PC-3 (cell line): Measurements from ENCODE around the gene TSHZ2. TPM values are rescaled to one million over a fixed set of nuclear protein-coding genes. Genes with fewer than 3 reads are reported as not detected.

Source experiments
- ATAC-seq: fragments of 200-7000 bp; cut with Tn5 transposase; 2 replicates; pipeline ENCODE4 v1.9.1; 2020; ENCODE audit warnings: mild to moderate bottlenecking, moderate library complexity
- BruUV-seq: library from RNA; stranded (reverse); fragments of 400-500 nt; replicated peaks from 2 replicates; lab custom pipeline; 2021; lab: Mats Ljungman, UMichigan
- CTCF ChIA-PET: fragments of 300-600 bp; sonication (Branson Sonifier 250); formaldehyde crosslinking; loops from one replicate; lab custom pipeline; 2022; ENCODE audit warnings: antibody characterized with exemption; lab: Charles Lee
- POLR2A ChIA-PET: fragments of 300-600 bp; sonication (Branson Sonifier 250); formaldehyde crosslinking; loops from one replicate; lab custom pipeline; 2022; ENCODE audit warnings: antibody characterized with exemption; ENCODE audit not compliant: unreplicated experiment; lab: Charles Lee
- DNase-seq: peaks from one replicate; pipeline ENCODE4 v3.0.0-alpha.2; 2015
- H2AFZ ChIP-seq: fragments of 300-600 bp; sonication (generic); 2 replicates; pipeline ENCODE4 v1.6.0; 2016; ENCODE audit warnings: antibody characterized with exemption, low read length
- H3F3A ChIP-seq: fragments of 300-600 bp; sonication (generic); one replicate; pipeline ENCODE4 v1.6.0; 2017; ENCODE audit warnings: antibody characterized with exemption, low read length, control low read depth, mild to moderate bottlenecking; ENCODE audit not compliant: unreplicated experiment
- H3K27ac ChIP-seq: fragments of 300-600 bp; sonication (generic); 2 replicates; pipeline ENCODE4 v1.5.1; 2016; ENCODE audit warnings: mild to moderate bottlenecking, low read length
- H3K27me3 ChIP-seq: fragments of 300-600 bp; sonication (generic); 2 replicates; pipeline ENCODE4 v1.6.1; 2016; ENCODE audit warnings: low read length, mixed read lengths
- H3K36me3 ChIP-seq: fragments of 300-600 bp; sonication (generic); 2 replicates; pipeline ENCODE4 v1.6.1; 2016; ENCODE audit warnings: low read depth, mixed run types, low read length, mixed read lengths
- H3K4me1 ChIP-seq: fragments of 300-600 bp; sonication (generic); 2 replicates; pipeline ENCODE4 v1.5.1; 2016; ENCODE audit warnings: low read length; ENCODE audit not compliant: insufficient read depth
- H3K4me2 ChIP-seq: fragments of 300-600 bp; sonication (generic); 2 replicates; pipeline ENCODE4 v1.6.0; 2016; ENCODE audit warnings: low read length
- H3K4me3 ChIP-seq: fragments of 300-600 bp; sonication (generic); 2 replicates; pipeline ENCODE4 v1.5.1; 2016; ENCODE audit warnings: mild to moderate bottlenecking, low read length, mixed read lengths
- H3K79me2 ChIP-seq: fragments of 300-600 bp; sonication (generic); 2 replicates; pipeline ENCODE4 v1.6.1; 2017; ENCODE audit warnings: low read length, mixed read lengths
- H3K9ac ChIP-seq: fragments of 300-600 bp; sonication (generic); 2 replicates; pipeline ENCODE4 v1.6.0; 2016; ENCODE audit warnings: mild to moderate bottlenecking, low read length
- H3K9me2 ChIP-seq: fragments of 300-600 bp; sonication (generic); replicated peaks from 2 replicates; pipeline ENCODE4 v1.6.1; 2016; ENCODE audit warnings: mixed run types, low read length, mixed read lengths
- H3K9me3 ChIP-seq: fragments of 300-600 bp; sonication (generic); 2 replicates; pipeline ENCODE4 v1.6.1; 2016; ENCODE audit warnings: low read length, mixed read lengths
- H4K20me1 ChIP-seq: fragments of 300-600 bp; sonication (generic); 2 replicates; pipeline ENCODE4 v1.6.1; 2016; ENCODE audit warnings: low read length, mixed read lengths
- EZH2 ChIP-seq: fragments of 300-600 bp; sonication (generic); IDR thresholded peaks from one replicate; pipeline ENCODE4 v1.6.1; 2017; ENCODE audit warnings: antibody characterized with exemption, mild to moderate bottlenecking, low read length; ENCODE audit not compliant: unreplicated experiment
- EZH2phosphoT487 ChIP-seq: fragments of 300-600 bp; sonication (generic); IDR thresholded peaks from 2 replicates; pipeline ENCODE4 v1.6.1; 2018; ENCODE audit warnings: mild to moderate bottlenecking, antibody characterized with exemption, low read length, borderline replicate concordance
- intact Hi-C: fragments of 100-400 bp; cut with micrococcal nuclease; formaldehyde crosslinking; loops from 2 replicates; pipeline ENCODE4 v1.9.0; 2023
- total RNA-seq: library from RNA; depleted of rRNA; stranded (reverse); fragments of >200 nt; gene quantifications from 2 replicates; pipeline ENCODE4 v1.2.3, GENCODE V29; 2014
- TF ChIP-seq, protein P1 (sequence below): fragments of 300-600 bp; sonication (generic); conservative IDR thresholded peaks from 2 replicates; pipeline ENCODE4 v1.5.1; 2017; ENCODE audit warnings: antibody characterized with exemption, low read depth, mild to moderate bottlenecking, low read length

The TSHZ2 gene
- total RNA-seq, 1 experiment from 2014 or later = not detected

DNA sequence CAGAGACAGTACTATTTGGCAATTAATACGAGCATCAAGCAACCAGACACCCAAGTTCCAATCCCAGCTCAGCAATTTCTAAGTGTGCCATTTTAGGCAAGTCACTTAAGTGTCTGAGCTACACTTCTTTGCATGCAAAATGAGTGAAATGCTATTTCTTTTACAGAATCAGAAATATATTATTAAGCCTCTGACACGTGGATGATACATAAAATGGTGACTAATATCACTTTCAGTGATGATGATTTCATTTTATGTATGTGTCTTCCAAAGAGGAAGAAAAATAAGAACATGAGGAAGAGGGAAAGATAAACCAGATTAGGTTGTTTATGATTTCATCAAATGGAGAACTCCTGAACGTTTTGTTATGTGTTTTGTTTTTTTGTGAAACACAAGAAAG, 158.6 kb downstream of the TSHZ2 start:
- Histone ChIP-seq H3K27me3 (peaks cover 12% of the 10 kb centered on the region; the same call in 1 of the 2 replicates), H3K4me3 (no peak overlapping the region), H3K9me3 (no peaks in the 10 kb centered on the region), H3K4me2 (no peak overlapping the region), H2AFZ (no peak overlapping the region), H3K27ac (no peak overlapping the region), H3K9ac (no peak overlapping the region), H3K79me2 (no peaks in the 10 kb centered on the region), H3K4me1 (no peaks in the 10 kb centered on the region), H3F3A (no peaks in the 10 kb centered on the region), H3K36me3 (no peaks in the 10 kb centered on the region), H4K20me1 (no peaks in the 10 kb centered on the region), H3K9me2 (no peaks in the 10 kb centered on the region)
- TF ChIP-seq, protein P1, sequence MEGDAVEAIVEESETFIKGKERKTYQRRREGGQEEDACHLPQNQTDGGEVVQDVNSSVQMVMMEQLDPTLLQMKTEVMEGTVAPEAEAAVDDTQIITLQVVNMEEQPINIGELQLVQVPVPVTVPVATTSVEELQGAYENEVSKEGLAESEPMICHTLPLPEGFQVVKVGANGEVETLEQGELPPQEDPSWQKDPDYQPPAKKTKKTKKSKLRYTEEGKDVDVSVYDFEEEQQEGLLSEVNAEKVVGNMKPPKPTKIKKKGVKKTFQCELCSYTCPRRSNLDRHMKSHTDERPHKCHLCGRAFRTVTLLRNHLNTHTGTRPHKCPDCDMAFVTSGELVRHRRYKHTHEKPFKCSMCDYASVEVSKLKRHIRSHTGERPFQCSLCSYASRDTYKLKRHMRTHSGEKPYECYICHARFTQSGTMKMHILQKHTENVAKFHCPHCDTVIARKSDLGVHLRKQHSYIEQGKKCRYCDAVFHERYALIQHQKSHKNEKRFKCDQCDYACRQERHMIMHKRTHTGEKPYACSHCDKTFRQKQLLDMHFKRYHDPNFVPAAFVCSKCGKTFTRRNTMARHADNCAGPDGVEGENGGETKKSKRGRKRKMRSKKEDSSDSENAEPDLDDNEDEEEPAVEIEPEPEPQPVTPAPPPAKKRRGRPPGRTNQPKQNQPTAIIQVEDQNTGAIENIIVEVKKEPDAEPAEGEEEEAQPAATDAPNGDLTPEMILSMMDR = no peak
- POLR2A ChIA-PET = no interaction called here
- intact Hi-C loops = no loop called here
- CTCF ChIA-PET = no interaction called here
- BruUV-seq = no TSS peak
- ATAC-seq = no peak
- peak; percentile 10 for DNase-seq

DNA sequence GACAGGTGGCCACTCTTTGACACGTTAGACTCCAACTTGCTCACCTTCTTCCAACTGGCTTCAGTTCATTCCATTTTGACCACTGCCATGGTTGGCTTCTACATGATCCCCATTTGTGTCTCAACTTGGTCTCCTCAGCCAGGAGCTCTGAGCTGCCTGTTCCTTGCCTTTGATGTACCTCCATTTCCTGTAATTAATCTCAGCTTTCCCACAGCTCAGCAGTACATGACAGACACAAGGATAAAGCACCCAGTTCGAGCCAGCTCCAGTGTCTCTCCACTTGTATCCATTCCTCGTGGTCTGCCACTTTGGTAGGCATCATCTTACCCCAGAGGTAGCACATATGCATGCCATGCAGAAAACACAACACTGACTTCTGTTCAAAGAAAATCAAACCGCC, 161.0 kb downstream of the TSHZ2 start:
- no peaks in the 10 kb centered on the region for H3K9me2 ChIP-seq
- ChIA-PET CTCF (no interaction called here), POLR2A (no interaction called here)
- ATAC-seq = no peak
- H4K20me1 ChIP-seq = no peaks in the 10 kb centered on the region
- TF ChIP-seq EZH2phosphoT487 (no peak), EZH2 (no peak)
- TF ChIP-seq, protein P1 = no peak
- H3K9ac ChIP-seq = no peak overlapping the region
- H3K27ac ChIP-seq = no peak overlapping the region
- H3K27me3 ChIP-seq = peaks cover 31% of the 10 kb centered on the region
- no peak for DNase-seq
- no peaks in the 10 kb centered on the region for H3K36me3 ChIP-seq
- H2AFZ ChIP-seq = no peak overlapping the region
- no peak overlapping the region for H3K4me2 ChIP-seq
- no peaks in the 10 kb centered on the region for H3K4me1 ChIP-seq
- no peak overlapping the region for H3K4me3 ChIP-seq
- no peaks in the 10 kb centered on the region for H3K9me3 ChIP-seq
- H3K79me2 ChIP-seq = no peaks in the 10 kb centered on the region
- intact Hi-C loops = no loop called here
- no TSS peak for BruUV-seq
- no peaks in the 10 kb centered on the region for H3F3A ChIP-seq

DNA sequence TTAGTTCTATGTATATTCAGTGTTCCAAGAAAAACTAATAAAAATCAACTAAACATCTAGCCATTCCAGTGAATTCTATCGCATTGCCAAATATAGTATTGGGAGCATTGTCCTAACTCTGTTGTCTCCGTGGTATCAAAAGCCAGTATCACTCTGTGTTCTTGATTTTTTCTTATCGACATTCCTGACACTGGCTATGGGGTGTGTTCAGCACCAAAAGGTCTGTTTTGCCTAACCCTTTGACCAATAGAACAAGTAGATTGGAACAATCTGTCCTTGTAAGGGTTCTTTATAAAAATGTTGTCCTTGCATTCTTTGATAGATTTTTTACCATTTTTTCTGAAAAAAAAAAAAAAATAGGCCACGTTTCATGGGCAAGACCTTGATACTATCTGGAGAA, 161.5 kb downstream of the TSHZ2 start:
- Histone ChIP-seq H3K4me1 (no peaks in the 10 kb centered on the region), H3K4me3 (no peak overlapping the region), H3K9me3 (no peaks in the 10 kb centered on the region), H3K79me2 (no peaks in the 10 kb centered on the region), H3F3A (no peaks in the 10 kb centered on the region), H3K4me2 (no peak overlapping the region), H4K20me1 (no peaks in the 10 kb centered on the region), H3K9me2 (no peaks in the 10 kb centered on the region), H2AFZ (no peak overlapping the region), H3K27me3 (peaks cover 36% of the 10 kb centered on the region), H3K9ac (no peak overlapping the region), H3K36me3 (no peaks in the 10 kb centered on the region), H3K27ac (no peak overlapping the region)
- ChIA-PET CTCF (no interaction called here), POLR2A (no interaction called here)
- BruUV-seq = no TSS peak
- DNase-seq (no peak), ATAC-seq (no peak)
- intact Hi-C loops = no loop called here
- TF ChIP-seq EZH2 (no peak), EZH2phosphoT487 (no peak)
- TF ChIP-seq, protein P1 = no peak
